Naive thymus-derived CD8-positive, alpha-beta T cell (primary cell): Measurements from ENCODE around the gene TMEM100. TPM values are rescaled to one million over a fixed set of nuclear protein-coding genes. Genes with fewer than 3 reads are reported as not detected.

Experiments
- ATAC-seq, 2 donors: fragments of 150-1000 bp; cut with Tn5 transposase in 1 of 2; sonication (Bioruptor Pico), chemical (Tn5 transposase) in 1 of 2; 1 replicate in 1 of 2; 2 replicates in 1 of 2; pipeline ENCODE4 v1.10.0; 2021; ENCODE audit warnings: mild to moderate bottlenecking in 2 of 2, moderate library complexity in 2 of 2
- POLR2A ChIA-PET: fragments of 350-600 bp; sonication (Branson Sonifier 250); formaldehyde crosslinking; loops from one replicate; lab custom pipeline; 2021; ENCODE audit warnings: antibody characterized with exemption; lab: Charles Lee
- DNase-seq, 10 donors: peaks; one replicate each; pipeline versions ENCODE4 v3.0.0 to v3.0.0-alpha.2; 2020 to 2022
- H3K27ac Mint-ChIP-seq, 10 donors: one replicate each; pipeline ENCODE4 v1.8.0; 2020 to 2022; ENCODE audit warnings: mild to moderate bottlenecking in 10 of 10, mixed read lengths in 10 of 10, moderate library complexity in 4 of 10, inconsistent platforms in 1 of 10
- H3K27me3 Mint-ChIP-seq, 5 donors: one replicate each; pipeline ENCODE4 v1.8.0; 2021 to 2022; ENCODE audit warnings: mixed read lengths in 5 of 5
- H3K36me3 Mint-ChIP-seq, 3 donors: one replicate each; pipeline ENCODE4 v1.8.0; 2020 to 2022; ENCODE audit warnings: mixed read lengths in 3 of 3, mild to moderate bottlenecking in 2 of 3, inconsistent platforms in 1 of 3
- H3K4me1 Mint-ChIP-seq, 4 donors: one replicate each; pipeline ENCODE4 v1.8.0; 2021 to 2022; ENCODE audit warnings: mixed read lengths in 4 of 4
- H3K4me3 Mint-ChIP-seq, 10 donors: one replicate each; pipeline ENCODE4 v1.8.0; 2020 to 2022; ENCODE audit warnings: mild to moderate bottlenecking in 10 of 10, mixed read lengths in 10 of 10, moderate library complexity in 6 of 10, inconsistent platforms in 1 of 10
- H3K9me3 Mint-ChIP-seq, 9 donors: one replicate each; pipeline ENCODE4 v1.8.0; 2020 to 2022; ENCODE audit warnings: mixed read lengths in 9 of 9, mild to moderate bottlenecking in 3 of 9, inconsistent platforms in 1 of 9, moderate library complexity in 1 of 9
- polyA plus RNA-seq, 3 donors: library from polyadenylated mRNA; unstranded; fragments of 300-500 nt; fragmentation: Illumina TruSeq; gene quantifications; one replicate each; pipeline ENCODE4 v1.2.3, GENCODE V29; 2021
- total RNA-seq, 8 experiments: library from RNA in 2 of 8; stranded (reverse) in 2 of 8; gene quantifications; one replicate each; pipeline ENCODE4 v1.2.3 and lab custom pipeline; 2021 to 2026

TMEM100 gene
- total and polyA plus RNA-seq, 5 experiments from 2014 or later = not detected

GRCh38 chr17:55706808-55707773, 15.6 kb downstream of the TMEM100 start:
- no peak for DNase-seq
- Mint-ChIP-seq H3K9me3 (peaks cover 0 to 6% (median 0%) of the 10 kb centered on the region in 9 donors), H3K36me3 (no peaks in the 10 kb centered on the region), H3K27me3 (peaks cover 11 to 62% (median 30%) of the 10 kb centered on the region in 5 donors), H3K4me1 (no peaks in the 10 kb centered on the region), H3K27ac (no peak overlapping the region), H3K4me3 (no peak overlapping the region)
- no peak for ATAC-seq
- POLR2A ChIA-PET = no interaction called here

- H3K27ac Mint-ChIP-seq = no peak overlapping the region
- H3K36me3 Mint-ChIP-seq = peaks cover 0 to 4% (median 0%) of the 10 kb centered on the region in 3 donors
- H3K4me3 Mint-ChIP-seq = no peak overlapping the region
- H3K9me3 Mint-ChIP-seq = peaks cover 0 to 10% (median 3%) of the 10 kb centered on the region in 9 donors
- ATAC-seq (no peak), DNase-seq (no peak)
- H3K27me3 Mint-ChIP-seq = peaks cover 18 to 73% (median 31%) of the 10 kb centered on the region in 5 donors
- POLR2A ChIA-PET = no interaction called here
- no peaks in the 10 kb centered on the region for H3K4me1 Mint-ChIP-seq
These were observed 16.8 kb downstream of the TMEM100 start for GRCh38 chr17:55705847-55706246.

GRCh38 chr17:55704401-55704800, 18.3 kb downstream of the TMEM100 start:
- peaks cover 20 to 75% (median 28%) of the 10 kb centered on the region in 5 donors for H3K27me3 Mint-ChIP-seq
- POLR2A ChIA-PET = interaction anchor here (0.7 kb wide), 1 partner anchor 34 kb away, joined by 5 read pairs; no protein-coding TSS in a partner anchor
- H3K36me3 Mint-ChIP-seq = peaks cover 0 to 5% (median 0%) of the 10 kb centered on the region in 3 donors
- H3K4me1 Mint-ChIP-seq = no peaks in the 10 kb centered on the region
- peaks cover 0 to 10% (median 3%) of the 10 kb centered on the region in 9 donors for H3K9me3 Mint-ChIP-seq
- no peak overlapping the region for H3K4me3 Mint-ChIP-seq
- ATAC-seq (no peak), DNase-seq (no peak)
- peak overlapping the region in 1 of 10 donors; percentile 41 for H3K27ac Mint-ChIP-seq

GRCh38 chr17:55702150-55702549, 20.5 kb downstream of the TMEM100 start:
- Mint-ChIP-seq H3K36me3 (peaks cover 0 to 5% (median 0%) of the 10 kb centered on the region in 3 donors), H3K27me3 (peaks cover 21 to 78% (median 35%) of the 10 kb centered on the region in 5 donors), H3K9me3 (peaks cover 0 to 10% (median 3%) of the 10 kb centered on the region in 9 donors)

GRCh38 chr17:55699181-55699860, 23.3 kb downstream of the TMEM100 start:
- H3K9me3 Mint-ChIP-seq = peaks cover 0 to 10% (median 3%) of the 10 kb centered on the region in 9 donors
- peaks cover 18 to 62% (median 25%) of the 10 kb centered on the region in 5 donors for H3K27me3 Mint-ChIP-seq
- POLR2A ChIA-PET = no interaction called here

More at GRCh38 chr17:55702150-55702549, 20.5 kb downstream of the TMEM100 start:
- Mint-ChIP-seq H3K4me3 (no peak overlapping the region), H3K4me1 (no peaks in the 10 kb centered on the region), H3K27ac (no peak overlapping the region)
- POLR2A ChIA-PET = no interaction called here
- ATAC-seq (no peak), DNase-seq (no peak)

GRCh38 chr17:55694286-55694910, 28.3 kb downstream of the TMEM100 start:
- H3K4me1 Mint-ChIP-seq = no peaks in the 10 kb centered on the region
- POLR2A ChIA-PET = no interaction called here
- no peak overlapping the region for H3K27ac Mint-ChIP-seq
- no peaks in the 10 kb centered on the region for H3K36me3 Mint-ChIP-seq
- ATAC-seq = no peak
- H3K9me3 Mint-ChIP-seq = no peaks in the 10 kb centered on the region
- H3K4me3 Mint-ChIP-seq = no peak overlapping the region
- DNase-seq = no peak
- peaks cover 9 to 29% (median 16%) of the 10 kb centered on the region in 5 donors for H3K27me3 Mint-ChIP-seq

More at GRCh38 chr17:55699181-55699860, 23.3 kb downstream of the TMEM100 start:
- ATAC-seq (no peak), DNase-seq (no peak)
- Mint-ChIP-seq H3K36me3 (peaks cover 0 to 5% (median 0%) of the 10 kb centered on the region in 3 donors), H3K4me1 (no peaks in the 10 kb centered on the region), H3K4me3 (no peak overlapping the region), H3K27ac (no peak overlapping the region)

GRCh38 chr17:55693254-55694216, 29.1 kb downstream of the TMEM100 start:
- Mint-ChIP-seq H3K9me3 (no peaks in the 10 kb centered on the region), H3K4me3 (no peak overlapping the region), H3K36me3 (no peaks in the 10 kb centered on the region), H3K27ac (no peak overlapping the region), H3K27me3 (peaks cover 9 to 30% (median 13%) of the 10 kb centered on the region in 5 donors), H3K4me1 (no peaks in the 10 kb centered on the region)
- POLR2A ChIA-PET = no interaction called here
- ATAC-seq (no peak), DNase-seq (no peak)

GRCh38 chr17:55692276-55692675, 30.4 kb downstream of the TMEM100 start:
- no peak for ATAC-seq
- H3K36me3 Mint-ChIP-seq = no peaks in the 10 kb centered on the region
- no peak overlapping the region for H3K27ac Mint-ChIP-seq
- POLR2A ChIA-PET = no interaction called here
- H3K9me3 Mint-ChIP-seq = peaks cover 0 to 2% (median 0%) of the 10 kb centered on the region in 9 donors
- no peaks in the 10 kb centered on the region for H3K4me1 Mint-ChIP-seq
- H3K27me3 Mint-ChIP-seq = peaks cover 5 to 20% (median 8%) of the 10 kb centered on the region in 5 donors
- H3K4me3 Mint-ChIP-seq = no peak overlapping the region
- no peak for DNase-seq

GRCh38 chr17:55691666-55692065, 31.0 kb downstream of the TMEM100 start:
- H3K9me3 Mint-ChIP-seq = peaks cover 0 to 2% (median 0%) of the 10 kb centered on the region in 9 donors
- no peaks in the 10 kb centered on the region for H3K36me3 Mint-ChIP-seq
- H3K4me3 Mint-ChIP-seq = no peak overlapping the region
- H3K4me1 Mint-ChIP-seq = no peaks in the 10 kb centered on the region
- ATAC-seq = no peak
- POLR2A ChIA-PET = no interaction called here
- no peak for DNase-seq
- H3K27me3 Mint-ChIP-seq = peaks cover 6 to 22% (median 10%) of the 10 kb centered on the region in 5 donors
- H3K27ac Mint-ChIP-seq = no peak overlapping the region

GRCh38 chr17:55690105-55690508, 32.6 kb downstream of the TMEM100 start:
- H3K27me3 Mint-ChIP-seq = peaks cover 8 to 32% (median 14%) of the 10 kb centered on the region in 5 donors
- no peak overlapping the region for H3K27ac Mint-ChIP-seq
- peaks cover 0 to 6% (median 0%) of the 10 kb centered on the region in 9 donors for H3K9me3 Mint-ChIP-seq
- H3K4me3 Mint-ChIP-seq = no peak overlapping the region
- H3K36me3 Mint-ChIP-seq = no peaks in the 10 kb centered on the region
- ATAC-seq (no peak), DNase-seq (no peak)
- POLR2A ChIA-PET = no interaction called here
- no peaks in the 10 kb centered on the region for H3K4me1 Mint-ChIP-seq

- DNase-seq = no peak
- Mint-ChIP-seq H3K27me3 (peaks cover 10 to 33% (median 18%) of the 10 kb centered on the region in 5 donors), H3K9me3 (peaks cover 0 to 6% (median 0%) of the 10 kb centered on the region in 9 donors), H3K4me3 (no peak overlapping the region), H3K27ac (no peak overlapping the region), H3K4me1 (no peaks in the 10 kb centered on the region), H3K36me3 (no peaks in the 10 kb centered on the region)
- no peak for ATAC-seq
- POLR2A ChIA-PET = no interaction called here
These were observed 33.0 kb downstream of the TMEM100 start for GRCh38 chr17:55689672-55690071.
